Lung (tissue), 12 donors: ENCODE results near the gene LIG4. TPM values are rescaled to one million over a fixed set of nuclear protein-coding genes. Genes with fewer than 3 reads are reported as not detected.

Source experiments
- ATAC-seq: fragments of 200-7000 bp; cut with Tn5 transposase; one replicate; pipeline ENCODE4 v1.9.1; 2020; ENCODE audit warnings: moderate number of reproducible peaks; ENCODE audit not compliant: insufficient read depth, low FRiP score
- DNase-seq, 3 donors: peaks; one replicate each; pipeline ENCODE4 v3.0.0-alpha.2; 2013 to 2017
- H3K27ac ChIP-seq, 2 donors: one replicate each; pipeline ENCODE4 v1.5.1; 2013; ENCODE audit warnings: mild to moderate bottlenecking in 2 of 2, moderate library complexity in 2 of 2, control low read depth in 1 of 2, inconsistent platforms in 1 of 2, low read depth in 1 of 2, low read length in 1 of 2
- H3K27me3 ChIP-seq, 3 donors: one replicate each; pipeline ENCODE4 v1.5.1; 2013; ENCODE audit warnings: low read length in 2 of 3; ENCODE audit not compliant: control insufficient read depth in 3 of 3, insufficient read depth in 3 of 3
- H3K36me3 ChIP-seq, 4 donors: one replicate each; pipeline ENCODE4 v1.5.1; 2013; ENCODE audit warnings: low read length in 4 of 4, mild to moderate bottlenecking in 1 of 4, moderate library complexity in 1 of 4; ENCODE audit not compliant: control insufficient read depth in 4 of 4, insufficient read depth in 4 of 4
- H3K4me1 ChIP-seq, 5 donors: one replicate each; pipeline ENCODE4 v1.5.1; 2013; ENCODE audit warnings: low read length in 5 of 5, mild to moderate bottlenecking in 2 of 5, moderate library complexity in 1 of 5; ENCODE audit not compliant: control insufficient read depth in 5 of 5, insufficient read depth in 5 of 5
- H3K4me3 ChIP-seq: one replicate; pipeline ENCODE4 v1.5.1; 2013; ENCODE audit warnings: mild to moderate bottlenecking, control low read depth, moderate library complexity
- H3K9ac ChIP-seq, 2 donors: one replicate each; pipeline ENCODE4 v1.5.1; 2013; ENCODE audit warnings: low read length in 2 of 2, control low read depth in 1 of 2; ENCODE audit not compliant: insufficient read depth in 1 of 2
- H3K9me3 ChIP-seq, 4 donors: one replicate each; pipeline ENCODE4 v1.5.1; 2013; ENCODE audit warnings: low read length in 3 of 4, mild to moderate bottlenecking in 1 of 4, moderate library complexity in 1 of 4; ENCODE audit not compliant: control insufficient read depth in 4 of 4, insufficient read depth in 3 of 4
- CTCF ChIP-seq: IDR thresholded peaks from 2 replicates; pipeline ENCODE4 v1.5.1; 2012; ENCODE audit warnings: mild to moderate bottlenecking; ENCODE audit errors: control extremely low read depth, extremely low read depth
- WGBS, 2 donors: extraction: QIAGEN DNeasy Blood & Tissue Kit; methylation state at CpG; one replicate each; pipeline ENCODE4 v1.1.7; 2013; 5-methylcytosine and 5-hydroxymethylcytosine counted together
- polyA plus RNA-seq, 2 donors: library from polyadenylated mRNA; stranded (reverse); fragments of 200-250 nt; gene quantifications; one replicate each; pipeline ENCODE4 v1.2.1, GENCODE V29; 2013
- total RNA-seq, 2 donors: library from RNA; depleted of rRNA in 1 of 2; stranded (reverse); fragments of >200 nt in 1 of 2; gene quantifications; one replicate each; pipeline ENCODE4 v1.2.1, GENCODE V29; 2014 to 2021
- donor health status: control.
- donor health status: control.
- donor health status: Bipolar disorder and iron deficiency.
- donor health status: healthy.
- donor health status: DM: yes; HTN: yes; CAD: no.

Gene LIG4
- total and polyA plus RNA-seq, 4 donors = 6.9 to 10.4 (median 8.1) TPM

DNA sequence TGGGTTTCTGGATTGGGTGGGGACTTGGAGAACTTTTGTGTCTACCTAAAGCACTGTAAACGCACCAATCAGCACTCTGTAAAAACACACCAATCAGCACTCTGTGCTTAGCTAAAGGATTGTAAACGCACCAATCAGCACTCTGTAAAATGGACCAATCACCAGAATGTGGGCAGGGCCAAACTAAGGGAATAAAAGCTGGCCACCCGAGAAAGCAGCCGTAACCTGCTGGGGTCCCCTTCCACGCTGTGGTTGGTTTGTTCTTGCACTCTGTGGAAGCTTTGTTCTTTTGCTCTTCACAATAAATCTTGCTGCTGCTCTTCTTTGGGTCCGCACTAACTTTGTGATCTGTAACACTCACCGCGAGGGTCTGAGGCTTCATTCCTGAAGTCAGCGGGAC lies 37.3 kb downstream of the LIG4 start:
- H3K36me3 ChIP-seq = no peaks in the 10 kb centered on the region
- TF ChIP-seq CTCF = no peak
- no peak overlapping the region for H3K27ac ChIP-seq
- ATAC-seq = no peak
- 86 to 91% methylated on average over 9 of the region's 9 CpGs for WGBS, 2 donors
- H3K27me3 ChIP-seq = no peaks in the 10 kb centered on the region
- H3K9me3 ChIP-seq = peaks cover 0 to 9% (median 0%) of the 10 kb centered on the region in 4 donors
- no peak overlapping the region for H3K4me3 ChIP-seq
- no peak for DNase-seq
- H3K9ac ChIP-seq = no peak overlapping the region
- no peaks in the 10 kb centered on the region for H3K4me1 ChIP-seq

- no peak for ATAC-seq
- H3K9ac ChIP-seq = no peak overlapping the region
- H3K27ac ChIP-seq = no peak overlapping the region
- H3K4me1 ChIP-seq = no peaks in the 10 kb centered on the region
- H3K36me3 ChIP-seq = no peaks in the 10 kb centered on the region
- no peaks in the 10 kb centered on the region for H3K27me3 ChIP-seq
- no peak for TF ChIP-seq CTCF
- DNase-seq = peak in 1 of 3 donors; percentile 5
- WGBS, 2 donors = 59 to 64% methylated on average over 8 of the region's 8 CpGs
- no peak overlapping the region for H3K4me3 ChIP-seq
- H3K9me3 ChIP-seq = peaks cover 0 to 9% (median 0%) of the 10 kb centered on the region in 4 donors
Measured at GRCh38 chr13:108176685-108177274, 38.6 kb downstream of the LIG4 start.

GRCh38 chr13:108168929-108169328 lies 46.4 kb downstream of the LIG4 start:
- H3K4me1 ChIP-seq = no peaks in the 10 kb centered on the region
- H3K36me3 ChIP-seq = no peaks in the 10 kb centered on the region
- H3K9ac ChIP-seq = no peak overlapping the region
- H3K9me3 ChIP-seq = peaks cover 0 to 9% (median 1%) of the 10 kb centered on the region in 4 donors
- ATAC-seq = no peak
- no peak for TF ChIP-seq CTCF
- H3K27ac ChIP-seq = no peak overlapping the region
- no peak for DNase-seq
- 88 to 94% methylated on average over 3 of the region's 3 CpGs for WGBS, 2 donors
- H3K4me3 ChIP-seq = no peak overlapping the region
- H3K27me3 ChIP-seq = no peaks in the 10 kb centered on the region

GRCh38 chr13:108166078-108166477 lies 49.3 kb downstream of the LIG4 start:
- Histone ChIP-seq H3K27me3 (no peaks in the 10 kb centered on the region), H3K36me3 (no peaks in the 10 kb centered on the region), H3K27ac (no peak overlapping the region), H3K4me1 (no peaks in the 10 kb centered on the region), H3K9me3 (peaks cover 0 to 5% (median 1%) of the 10 kb centered on the region in 4 donors), H3K4me3 (no peak overlapping the region), H3K9ac (no peak overlapping the region)
- 58 to 68% methylated on average over 3 of the region's 3 CpGs for WGBS, 2 donors
- DNase-seq (peak in 1 of 3 donors; percentile 22), ATAC-seq (no peak)
- no peak for TF ChIP-seq CTCF
